K562 (cell line): ENCODE measurements around the gene STK11. TPM values are rescaled to one million over a fixed set of nuclear protein-coding genes. Genes with fewer than 3 reads are reported as not detected.

Source experiments
- HDAC1 ChIP-seq, 2 experiments: fragments of 450-650 bp; IDR thresholded peaks; 2 replicates each; pipeline ENCODE4 v1.6.1; 2016 to 2017; ENCODE audit warnings: inconsistent platforms in 1 of 2, mild to moderate bottlenecking in 1 of 2, moderate library complexity in 1 of 2
- polyA plus RNA-seq, 8 experiments: library from polyadenylated mRNA; depleted of rRNA in 4 of 8; stranded (reverse) in 5 of 8; unstranded in 3 of 8; fragments of >200 nt; fragmentation: Nextera tagmentation in 2 of 8; fragmentation: Illumina TruSeq in 1 of 8; extraction: Ambion mirVana in 2 of 8; extraction: Trizol in 1 of 8; gene quantifications; 2 replicates each; pipeline versions ENCODE4 v1.2.1 to v1.2.3, GENCODE V29; 2011 to 2014; ENCODE audit warnings: inconsistent platforms in 1 of 8, missing spikeins in 1 of 8
- total RNA-seq, 7 experiments: library from RNA; depleted of rRNA in 6 of 7; stranded (reverse); fragments of >200 nt in 6 of 7; fragmentation: Illumina TruSeq in 2 of 7; extraction: Trizol in 2 of 7; gene quantifications; 2 replicates each; pipeline versions ENCODE4 v1.2.1 to v1.2.3, GENCODE V29; 2011 to 2021; ENCODE audit warnings: low replicate concordance in 1 of 7
- TF ChIP-seq, protein P1 (sequence below): fragments of 450-650 bp; IDR thresholded peaks from 2 replicates; pipeline ENCODE4 v1.6.1; 2017; ENCODE audit warnings: mild to moderate bottlenecking, moderate library complexity
- TF ChIP-seq, protein P2 (sequence below), 2 experiments: IDR thresholded peaks; 2 replicates each; pipeline ENCODE4 v1.6.1; 2011; ENCODE audit warnings: borderline replicate concordance in 1 of 2, control low read depth in 1 of 2, low read depth in 1 of 2, low read length in 1 of 2, mild to moderate bottlenecking in 1 of 2, mixed read lengths in 1 of 2, moderate library complexity in 1 of 2; ENCODE audit not compliant: insufficient read depth in 1 of 2, insufficient read length in 1 of 2, poor library complexity in 1 of 2, severe bottlenecking in 1 of 2; ENCODE audit errors: extremely low read depth in 1 of 2
- TF ChIP-seq, protein P3 (sequence below): sonication (generic); formaldehyde crosslinking; IDR thresholded peaks from 2 replicates; pipeline ENCODE4 v1.9.0; 2022; ENCODE audit warnings: mild to moderate bottlenecking, missing genetic modification reagents
- TF ChIP-seq, protein P4 (sequence below): sonication (generic); formaldehyde crosslinking; IDR thresholded peaks from 2 replicates; pipeline ENCODE4 v1.8.0; 2022; ENCODE audit warnings: mild to moderate bottlenecking, missing genetic modification reagents

STK11 gene
- total and polyA plus RNA-seq, 9 of the 15 experiments (the other 6 are each of a cell fraction or from before 2014, with no cell fraction given), result 0.15 to 96.5 (median 31.7) TPM

DNA sequence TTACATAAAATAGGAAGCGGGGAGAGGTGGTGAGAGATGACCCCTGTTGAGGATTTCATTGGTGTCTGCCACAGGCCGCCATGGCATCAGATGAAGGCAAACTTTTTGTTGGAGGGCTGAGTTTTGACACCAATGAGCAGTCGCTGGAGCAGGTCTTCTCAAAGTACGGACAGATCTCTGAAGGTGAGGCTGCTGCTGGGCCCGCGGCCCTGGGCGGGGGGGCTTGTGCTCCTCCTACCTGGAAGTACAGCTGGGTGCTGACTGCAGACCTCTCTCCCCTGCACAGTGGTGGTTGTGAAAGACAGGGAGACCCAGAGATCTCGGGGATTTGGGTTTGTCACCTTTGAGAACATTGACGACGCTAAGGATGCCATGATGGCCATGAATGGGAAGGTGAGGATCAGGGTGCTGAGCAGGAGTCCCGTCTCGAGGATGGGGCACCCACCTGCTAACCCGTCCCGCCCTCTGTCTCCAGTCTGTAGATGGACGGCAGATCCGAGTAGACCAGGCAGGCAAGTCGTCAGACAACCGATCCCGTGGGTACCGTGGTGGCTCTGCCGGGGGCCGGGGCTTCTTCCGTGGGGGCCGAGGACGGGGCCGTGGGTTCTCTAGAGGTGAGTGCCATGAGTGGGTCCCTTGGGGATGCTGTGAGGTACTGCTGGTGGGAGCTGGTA is 65.4 kb downstream of the STK11 start (continued):
- TF ChIP-seq, protein P1, sequence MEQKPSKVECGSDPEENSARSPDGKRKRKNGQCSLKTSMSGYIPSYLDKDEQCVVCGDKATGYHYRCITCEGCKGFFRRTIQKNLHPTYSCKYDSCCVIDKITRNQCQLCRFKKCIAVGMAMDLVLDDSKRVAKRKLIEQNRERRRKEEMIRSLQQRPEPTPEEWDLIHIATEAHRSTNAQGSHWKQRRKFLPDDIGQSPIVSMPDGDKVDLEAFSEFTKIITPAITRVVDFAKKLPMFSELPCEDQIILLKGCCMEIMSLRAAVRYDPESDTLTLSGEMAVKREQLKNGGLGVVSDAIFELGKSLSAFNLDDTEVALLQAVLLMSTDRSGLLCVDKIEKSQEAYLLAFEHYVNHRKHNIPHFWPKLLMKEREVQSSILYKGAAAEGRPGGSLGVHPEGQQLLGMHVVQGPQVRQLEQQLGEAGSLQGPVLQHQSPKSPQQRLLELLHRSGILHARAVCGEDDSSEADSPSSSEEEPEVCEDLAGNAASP, result no peak
- TF ChIP-seq, protein P2, sequence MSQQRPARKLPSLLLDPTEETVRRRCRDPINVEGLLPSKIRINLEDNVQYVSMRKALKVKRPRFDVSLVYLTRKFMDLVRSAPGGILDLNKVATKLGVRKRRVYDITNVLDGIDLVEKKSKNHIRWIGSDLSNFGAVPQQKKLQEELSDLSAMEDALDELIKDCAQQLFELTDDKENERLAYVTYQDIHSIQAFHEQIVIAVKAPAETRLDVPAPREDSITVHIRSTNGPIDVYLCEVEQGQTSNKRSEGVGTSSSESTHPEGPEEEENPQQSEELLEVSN (IDR thresholded peaks at IDR 0.05; ENCODE audit: borderline replicate concordance in 1 of 2, extremely low read depth in 1 of 2, insufficient read depth in 1 of 2, insufficient read length in 1 of 2, low read depth in 1 of 2, low read length in 1 of 2, poor library complexity in 1 of 2, severe bottlenecking in 1 of 2), result peak in 1 of 2 experiments; percentile 59
- peak in 1 of 2 experiments; percentile 44; a peak in 1 of 4 replicates for TF ChIP-seq HDAC1 (IDR thresholded peaks at IDR 0.05)
- TF ChIP-seq, protein P3, sequence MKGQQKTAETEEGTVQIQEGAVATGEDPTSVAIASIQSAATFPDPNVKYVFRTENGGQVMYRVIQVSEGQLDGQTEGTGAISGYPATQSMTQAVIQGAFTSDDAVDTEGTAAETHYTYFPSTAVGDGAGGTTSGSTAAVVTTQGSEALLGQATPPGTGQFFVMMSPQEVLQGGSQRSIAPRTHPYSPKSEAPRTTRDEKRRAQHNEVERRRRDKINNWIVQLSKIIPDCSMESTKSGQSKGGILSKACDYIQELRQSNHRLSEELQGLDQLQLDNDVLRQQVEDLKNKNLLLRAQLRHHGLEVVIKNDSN (CRISPR knock-in tag), result peak; percentile 13; the same call in 1 of the 2 replicates
- TF ChIP-seq, protein P4, sequence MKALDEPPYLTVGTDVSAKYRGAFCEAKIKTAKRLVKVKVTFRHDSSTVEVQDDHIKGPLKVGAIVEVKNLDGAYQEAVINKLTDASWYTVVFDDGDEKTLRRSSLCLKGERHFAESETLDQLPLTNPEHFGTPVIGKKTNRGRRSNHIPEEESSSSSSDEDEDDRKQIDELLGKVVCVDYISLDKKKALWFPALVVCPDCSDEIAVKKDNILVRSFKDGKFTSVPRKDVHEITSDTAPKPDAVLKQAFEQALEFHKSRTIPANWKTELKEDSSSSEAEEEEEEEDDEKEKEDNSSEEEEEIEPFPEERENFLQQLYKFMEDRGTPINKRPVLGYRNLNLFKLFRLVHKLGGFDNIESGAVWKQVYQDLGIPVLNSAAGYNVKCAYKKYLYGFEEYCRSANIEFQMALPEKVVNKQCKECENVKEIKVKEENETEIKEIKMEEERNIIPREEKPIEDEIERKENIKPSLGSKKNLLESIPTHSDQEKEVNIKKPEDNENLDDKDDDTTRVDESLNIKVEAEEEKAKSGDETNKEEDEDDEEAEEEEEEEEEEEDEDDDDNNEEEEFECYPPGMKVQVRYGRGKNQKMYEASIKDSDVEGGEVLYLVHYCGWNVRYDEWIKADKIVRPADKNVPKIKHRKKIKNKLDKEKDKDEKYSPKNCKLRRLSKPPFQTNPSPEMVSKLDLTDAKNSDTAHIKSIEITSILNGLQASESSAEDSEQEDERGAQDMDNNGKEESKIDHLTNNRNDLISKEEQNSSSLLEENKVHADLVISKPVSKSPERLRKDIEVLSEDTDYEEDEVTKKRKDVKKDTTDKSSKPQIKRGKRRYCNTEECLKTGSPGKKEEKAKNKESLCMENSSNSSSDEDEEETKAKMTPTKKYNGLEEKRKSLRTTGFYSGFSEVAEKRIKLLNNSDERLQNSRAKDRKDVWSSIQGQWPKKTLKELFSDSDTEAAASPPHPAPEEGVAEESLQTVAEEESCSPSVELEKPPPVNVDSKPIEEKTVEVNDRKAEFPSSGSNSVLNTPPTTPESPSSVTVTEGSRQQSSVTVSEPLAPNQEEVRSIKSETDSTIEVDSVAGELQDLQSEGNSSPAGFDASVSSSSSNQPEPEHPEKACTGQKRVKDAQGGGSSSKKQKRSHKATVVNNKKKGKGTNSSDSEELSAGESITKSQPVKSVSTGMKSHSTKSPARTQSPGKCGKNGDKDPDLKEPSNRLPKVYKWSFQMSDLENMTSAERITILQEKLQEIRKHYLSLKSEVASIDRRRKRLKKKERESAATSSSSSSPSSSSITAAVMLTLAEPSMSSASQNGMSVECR (CRISPR knock-in tag), result peak; percentile 42; the same call in 1 of the 2 replicates
